Measurements from ENCODE around the gene SLC2A8.

The SLC2A8 gene

DNA sequence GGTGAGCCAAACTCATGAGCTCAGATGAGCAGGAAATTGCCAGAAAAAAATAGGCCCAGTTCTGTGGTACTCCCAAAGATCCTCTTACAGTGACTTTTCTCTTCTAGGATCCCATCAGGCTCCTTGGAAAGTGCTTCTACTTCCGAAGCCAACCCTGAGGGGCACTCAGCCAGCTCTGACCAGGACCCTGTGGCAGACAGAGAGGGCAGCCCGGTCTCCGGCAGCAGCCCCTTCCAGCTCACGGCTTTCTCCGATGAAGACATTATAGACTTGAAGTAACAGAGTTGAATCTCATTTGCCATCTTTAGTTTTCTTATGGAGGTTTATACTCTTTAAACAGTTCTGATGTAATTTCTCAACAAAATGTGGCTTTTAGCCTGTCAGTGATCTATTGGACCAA lies 4.0 kb upstream of the SLC2A8 start:
- DNase-seq (ENCODE audit: low read depth) = no peak
- H3K4me3 ChIP-seq (ENCODE audit: control insufficient read depth, low read depth, low read length) = no peak overlapping the region
- TF ChIP-seq, protein P1, sequence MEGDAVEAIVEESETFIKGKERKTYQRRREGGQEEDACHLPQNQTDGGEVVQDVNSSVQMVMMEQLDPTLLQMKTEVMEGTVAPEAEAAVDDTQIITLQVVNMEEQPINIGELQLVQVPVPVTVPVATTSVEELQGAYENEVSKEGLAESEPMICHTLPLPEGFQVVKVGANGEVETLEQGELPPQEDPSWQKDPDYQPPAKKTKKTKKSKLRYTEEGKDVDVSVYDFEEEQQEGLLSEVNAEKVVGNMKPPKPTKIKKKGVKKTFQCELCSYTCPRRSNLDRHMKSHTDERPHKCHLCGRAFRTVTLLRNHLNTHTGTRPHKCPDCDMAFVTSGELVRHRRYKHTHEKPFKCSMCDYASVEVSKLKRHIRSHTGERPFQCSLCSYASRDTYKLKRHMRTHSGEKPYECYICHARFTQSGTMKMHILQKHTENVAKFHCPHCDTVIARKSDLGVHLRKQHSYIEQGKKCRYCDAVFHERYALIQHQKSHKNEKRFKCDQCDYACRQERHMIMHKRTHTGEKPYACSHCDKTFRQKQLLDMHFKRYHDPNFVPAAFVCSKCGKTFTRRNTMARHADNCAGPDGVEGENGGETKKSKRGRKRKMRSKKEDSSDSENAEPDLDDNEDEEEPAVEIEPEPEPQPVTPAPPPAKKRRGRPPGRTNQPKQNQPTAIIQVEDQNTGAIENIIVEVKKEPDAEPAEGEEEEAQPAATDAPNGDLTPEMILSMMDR (conservative IDR thresholded peaks at IDR 0.05; ENCODE audit: control insufficient read depth, insufficient read depth, low read depth, low read length) = no peak

GRCh38 chr9:127393645-127394044 lies 3.3 kb upstream of the SLC2A8 start:
- peak; percentile 26 for DNase-seq (ENCODE audit: low read depth)
- TF ChIP-seq, protein P1 (conservative IDR thresholded peaks at IDR 0.05; ENCODE audit: control insufficient read depth, insufficient read depth, low read depth, low read length) = peak; percentile 38
- no peak overlapping the region for H3K4me3 ChIP-seq (ENCODE audit: control insufficient read depth, low read depth, low read length)

DNA sequence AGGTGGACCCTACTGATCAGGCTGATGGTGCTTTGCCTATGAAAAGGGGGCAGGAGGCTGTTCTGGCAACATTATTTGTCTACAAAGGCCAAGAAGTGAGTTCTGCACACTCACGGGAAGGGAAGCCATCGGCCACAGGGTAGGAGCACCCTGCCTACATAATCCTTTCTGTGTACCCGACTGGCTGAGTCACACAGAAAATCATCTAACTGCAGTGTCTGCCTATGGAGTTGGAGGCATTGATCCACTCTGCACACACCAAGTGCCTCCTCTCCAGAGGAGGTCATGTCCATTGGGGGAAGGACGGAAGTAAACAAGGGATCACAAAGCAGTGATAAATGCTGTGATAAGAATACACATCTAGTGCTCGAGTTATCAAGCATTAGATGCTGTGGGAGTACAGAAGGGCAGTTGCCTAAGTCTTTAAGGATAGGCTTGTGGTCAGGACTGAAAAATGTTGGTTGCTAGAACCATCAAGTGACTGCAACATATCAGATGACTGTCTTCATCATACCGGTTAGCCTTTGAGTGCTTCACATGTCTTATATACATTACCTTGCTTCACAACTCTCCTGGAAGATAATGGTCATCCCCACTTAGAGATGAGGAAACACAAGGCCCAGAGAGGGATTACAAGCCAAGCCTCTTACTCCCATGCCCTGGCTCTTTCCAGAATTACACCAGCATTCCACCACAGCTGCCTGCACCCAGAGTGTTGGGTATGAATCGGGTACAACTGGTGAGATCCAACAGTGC lies 1.3 kb upstream of the SLC2A8 start:
- TF ChIP-seq, protein P1 (conservative IDR thresholded peaks at IDR 0.05; ENCODE audit: control insufficient read depth, insufficient read depth, low read depth, low read length) = no peak
- H3K4me3 ChIP-seq (ENCODE audit: control insufficient read depth, low read depth, low read length) = no peak overlapping the region
- no peak for DNase-seq (ENCODE audit: low read depth)

DNA sequence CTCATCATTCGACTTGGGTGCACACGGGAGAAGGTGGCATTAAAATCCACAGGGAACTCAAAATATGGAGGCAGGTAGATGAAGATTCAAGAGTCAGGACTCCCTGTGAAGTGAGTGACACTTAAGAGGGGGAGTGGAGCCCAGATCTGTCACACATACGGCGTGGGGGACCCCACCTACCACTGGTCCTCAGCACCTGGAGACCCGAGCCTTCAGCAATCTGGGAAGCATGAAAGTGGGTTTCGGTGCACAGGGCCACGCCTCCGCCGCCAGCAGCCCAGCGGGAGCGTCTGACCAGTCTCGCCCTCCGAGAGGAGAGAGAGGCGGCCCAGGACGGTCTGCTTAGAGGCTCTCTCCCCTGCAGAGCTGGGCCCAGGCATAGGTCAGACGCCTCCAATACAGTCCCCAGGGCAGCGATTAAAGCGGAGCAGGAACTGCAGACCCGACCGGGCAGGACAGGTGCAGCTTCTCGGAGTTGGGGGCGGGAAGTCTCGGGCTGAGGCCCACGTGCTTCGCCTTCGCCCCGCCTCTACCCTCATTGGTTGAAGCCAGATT lies 639 bp upstream of the SLC2A8 start:
- TF ChIP-seq, protein P1 (conservative IDR thresholded peaks at IDR 0.05; ENCODE audit: control insufficient read depth, insufficient read depth, low read depth, low read length) = no peak
- H3K4me3 ChIP-seq (ENCODE audit: control insufficient read depth, low read depth, low read length) = no peak overlapping the region
- DNase-seq (ENCODE audit: low read depth) = no peak

DNA sequence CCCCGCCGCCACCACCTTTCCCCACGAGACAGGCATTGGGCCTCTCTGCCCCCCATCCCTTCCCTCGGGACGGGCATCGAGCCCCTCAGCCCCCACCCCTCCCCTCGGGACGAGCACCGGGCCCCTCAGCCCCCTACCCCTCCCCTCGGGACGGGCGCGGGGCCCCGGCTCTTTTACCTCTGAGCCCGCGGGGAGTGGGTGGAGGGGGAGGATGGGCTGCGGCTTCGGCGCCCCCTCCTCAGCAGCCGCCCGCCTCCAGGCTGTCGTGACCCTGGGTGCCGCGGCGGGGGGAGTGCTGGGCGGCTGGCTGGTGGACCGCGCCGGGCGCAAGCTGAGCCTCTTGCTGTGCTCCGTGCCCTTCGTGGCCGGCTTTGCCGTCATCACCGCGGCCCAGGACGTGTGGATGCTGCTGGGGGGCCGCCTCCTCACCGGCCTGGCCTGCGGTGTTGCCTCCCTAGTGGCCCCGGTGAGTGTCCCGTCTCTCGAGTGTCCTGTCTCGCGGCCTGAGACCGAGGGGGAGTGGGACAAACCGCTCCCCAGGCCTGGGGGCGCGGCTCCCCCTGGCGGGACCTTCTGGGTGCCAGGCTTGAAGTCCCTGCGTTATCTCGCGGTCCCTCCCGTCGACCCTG lies 791 bp downstream of the SLC2A8 start:
- DNase-seq (ENCODE audit: low read depth) = peak; percentile 14
- no peak overlapping the region for H3K4me3 ChIP-seq (ENCODE audit: control insufficient read depth, low read depth, low read length)
- TF ChIP-seq, protein P1 (conservative IDR thresholded peaks at IDR 0.05; ENCODE audit: control insufficient read depth, insufficient read depth, low read depth, low read length) = peak; percentile 8

DNA sequence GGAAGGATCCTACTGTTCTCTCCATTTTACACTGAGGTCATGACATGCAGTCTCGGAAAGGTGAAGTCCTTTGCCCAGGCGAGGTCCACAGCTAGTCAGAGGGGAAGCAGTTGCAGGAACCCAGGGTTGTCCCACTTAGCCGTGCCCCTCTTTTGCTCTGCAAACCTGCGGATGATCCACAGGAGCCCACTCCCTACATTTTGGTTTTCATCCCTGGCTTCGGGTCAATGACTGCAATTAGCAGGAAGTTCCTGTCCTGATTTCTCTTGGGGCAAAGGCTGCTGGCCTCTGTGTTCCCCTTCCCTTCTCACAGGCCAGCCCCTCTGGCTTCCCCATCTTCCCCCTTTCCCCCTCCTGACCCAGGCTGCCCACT lies 1.3 kb downstream of the SLC2A8 start:
- TF ChIP-seq, protein P1 (conservative IDR thresholded peaks at IDR 0.05; ENCODE audit: control insufficient read depth, insufficient read depth, low read depth, low read length) = no peak
- no peak overlapping the region for H3K4me3 ChIP-seq (ENCODE audit: control insufficient read depth, low read depth, low read length)
- no peak for DNase-seq (ENCODE audit: low read depth)
